Measurements from ENCODE around the gene TXK. TPM values are rescaled to one million over a fixed set of nuclear protein-coding genes. Genes with fewer than 3 reads are reported as not detected.

Gene TXK
- total RNA-seq, 2 donors from 2014 or later: 0.35 to 0.44 TPM

DNA sequence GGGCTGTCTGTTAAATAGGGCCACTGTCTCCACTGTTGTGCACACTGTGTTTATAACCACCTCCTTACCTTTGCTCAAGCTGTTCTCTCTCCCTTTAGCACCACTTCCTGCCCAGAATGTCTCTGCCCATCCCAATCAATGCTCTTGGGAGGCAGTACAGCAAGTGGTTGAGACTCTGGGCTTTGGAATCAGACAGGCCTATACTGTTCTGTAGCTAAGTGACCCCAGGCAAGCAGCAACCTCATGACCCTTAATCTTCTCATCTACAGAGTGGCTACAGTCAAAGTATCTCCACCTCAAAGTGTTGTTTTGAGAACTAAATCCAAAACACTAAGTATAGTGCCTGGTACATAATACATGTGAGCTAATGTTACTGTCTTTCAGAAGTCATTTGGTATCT is 3.8 kb upstream of the TXK start:
- Histone ChIP-seq H3K4me1 (peaks cover 0 to 6% of the 10 kb centered on the region in 2 donors), H3K4me3 (no peak overlapping the region), H3K27ac (no peak overlapping the region), H3K9me3 (no peaks in the 10 kb centered on the region), H3K27me3 (no peaks in the 10 kb centered on the region), H3K36me3 (no peaks in the 10 kb centered on the region)
- DNase-seq (ENCODE audit: low spot score): no peak
- TF ChIP-seq, protein P1, sequence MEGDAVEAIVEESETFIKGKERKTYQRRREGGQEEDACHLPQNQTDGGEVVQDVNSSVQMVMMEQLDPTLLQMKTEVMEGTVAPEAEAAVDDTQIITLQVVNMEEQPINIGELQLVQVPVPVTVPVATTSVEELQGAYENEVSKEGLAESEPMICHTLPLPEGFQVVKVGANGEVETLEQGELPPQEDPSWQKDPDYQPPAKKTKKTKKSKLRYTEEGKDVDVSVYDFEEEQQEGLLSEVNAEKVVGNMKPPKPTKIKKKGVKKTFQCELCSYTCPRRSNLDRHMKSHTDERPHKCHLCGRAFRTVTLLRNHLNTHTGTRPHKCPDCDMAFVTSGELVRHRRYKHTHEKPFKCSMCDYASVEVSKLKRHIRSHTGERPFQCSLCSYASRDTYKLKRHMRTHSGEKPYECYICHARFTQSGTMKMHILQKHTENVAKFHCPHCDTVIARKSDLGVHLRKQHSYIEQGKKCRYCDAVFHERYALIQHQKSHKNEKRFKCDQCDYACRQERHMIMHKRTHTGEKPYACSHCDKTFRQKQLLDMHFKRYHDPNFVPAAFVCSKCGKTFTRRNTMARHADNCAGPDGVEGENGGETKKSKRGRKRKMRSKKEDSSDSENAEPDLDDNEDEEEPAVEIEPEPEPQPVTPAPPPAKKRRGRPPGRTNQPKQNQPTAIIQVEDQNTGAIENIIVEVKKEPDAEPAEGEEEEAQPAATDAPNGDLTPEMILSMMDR (IDR thresholded peaks at IDR 0.05): no peak

DNA sequence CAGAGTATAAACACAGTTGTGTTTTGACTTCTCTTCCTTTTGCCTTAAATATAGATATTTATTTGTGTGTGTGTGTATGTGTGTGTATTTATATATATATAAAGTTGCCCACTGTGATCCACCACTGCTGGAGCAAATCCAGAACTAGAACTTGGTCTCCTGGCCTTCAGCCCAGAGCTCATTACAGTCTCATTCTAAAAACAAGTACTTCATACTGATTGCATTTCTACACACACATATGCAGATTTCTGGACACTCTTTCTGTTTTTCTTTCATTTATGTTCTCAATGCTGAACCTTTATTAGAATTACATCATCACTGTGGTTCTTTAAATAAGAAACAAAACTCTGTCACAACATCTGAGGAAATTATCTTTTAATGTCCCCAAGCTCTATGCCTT is 381 bp downstream of the TXK start:
- Histone ChIP-seq H3K27ac (peak overlapping the region in 1 of 2 donors; percentile 21), H3K27me3 (no peaks in the 10 kb centered on the region), H3K9me3 (no peaks in the 10 kb centered on the region), H3K4me3 (no peak overlapping the region), H3K4me1 (peaks cover 0 to 32% of the 10 kb centered on the region in 2 donors), H3K36me3 (no peaks in the 10 kb centered on the region)
- TF ChIP-seq, protein P1 (IDR thresholded peaks at IDR 0.05): no peak
- no peak for DNase-seq (ENCODE audit: low spot score)

DNA sequence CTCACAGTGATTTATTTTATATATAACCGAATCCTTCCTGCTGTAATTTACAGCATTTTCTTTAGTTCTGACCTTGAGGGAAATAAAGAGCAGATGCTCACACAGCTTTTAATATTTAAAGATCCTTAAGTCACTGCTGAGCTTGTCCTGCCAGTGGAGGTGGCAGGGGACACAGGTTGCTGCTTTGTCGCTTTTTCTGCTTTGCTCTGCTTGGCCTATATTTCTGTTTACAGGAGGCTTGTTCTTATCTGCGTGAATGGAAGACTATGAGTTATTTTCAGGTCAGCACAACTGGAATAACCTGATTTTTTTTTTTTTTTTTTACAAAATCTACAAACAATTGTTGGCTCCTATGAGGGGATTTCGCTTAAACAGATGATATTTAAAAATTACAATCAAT is 2.3 kb downstream of the TXK start:
- DNase-seq (ENCODE audit: low spot score): no peak
- Histone ChIP-seq H3K27ac (peak overlapping the region in 1 of 2 donors; percentile 84), H3K27me3 (no peaks in the 10 kb centered on the region), H3K4me1 (peaks cover 0 to 48% of the 10 kb centered on the region in 2 donors), H3K4me3 (no peak overlapping the region), H3K9me3 (no peaks in the 10 kb centered on the region), H3K36me3 (no peaks in the 10 kb centered on the region)
- TF ChIP-seq, protein P1 (IDR thresholded peaks at IDR 0.05): no peak

- no peaks in the 10 kb centered on the region for H3K9me3 ChIP-seq
- no peaks in the 10 kb centered on the region for H3K36me3 ChIP-seq
- TF ChIP-seq, protein P1 (IDR thresholded peaks at IDR 0.05): no peak
- DNase-seq (ENCODE audit: low spot score): no peak
- H3K4me3 ChIP-seq: no peak overlapping the region
- H3K27ac ChIP-seq: peak overlapping the region; percentile 36 to 84
- H3K27me3 ChIP-seq: no peaks in the 10 kb centered on the region
- H3K4me1 ChIP-seq: peaks cover 0 to 48% of the 10 kb centered on the region in 2 donors
These were observed 4.0 kb downstream of the TXK start for GRCh38 chr4:48130100-48130499.

DNA sequence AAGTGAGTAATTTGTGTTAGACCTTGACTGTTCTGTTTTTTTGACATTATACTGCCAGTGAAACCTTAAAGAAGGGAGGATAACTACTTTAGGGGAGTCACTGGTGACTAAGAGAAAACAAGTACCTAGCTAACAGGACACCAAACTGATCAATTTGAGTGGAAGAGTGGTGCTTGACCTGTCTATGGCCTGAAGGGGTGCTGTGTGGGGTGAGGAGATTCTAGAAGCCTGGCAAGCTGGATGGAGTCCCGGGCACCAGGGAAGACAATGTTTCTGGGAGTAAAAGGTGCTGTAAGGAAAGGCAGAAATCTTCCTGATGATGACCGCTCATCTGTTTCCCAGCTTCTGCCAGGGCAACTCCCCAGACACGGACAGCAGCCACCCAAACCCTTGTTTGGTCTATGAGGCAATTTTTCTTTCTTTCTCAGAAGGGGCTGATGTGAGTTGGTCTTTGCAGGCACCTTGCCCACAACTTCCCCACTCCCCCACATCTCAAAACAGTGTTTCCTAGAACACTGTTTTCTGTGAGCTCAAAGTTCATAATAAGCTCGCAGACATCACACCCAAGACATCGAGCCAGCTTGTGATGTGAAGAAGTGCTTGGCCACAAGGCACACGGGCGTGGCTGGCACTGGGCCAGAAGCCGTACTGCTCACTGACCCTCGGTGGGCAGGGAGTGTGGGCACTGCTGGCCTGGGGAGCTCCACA is 4.6 kb downstream of the TXK start:
- Histone ChIP-seq H3K4me3 (no peak overlapping the region), H3K27me3 (no peaks in the 10 kb centered on the region), H3K4me1 (peaks cover 0 to 48% of the 10 kb centered on the region in 2 donors), H3K9me3 (no peaks in the 10 kb centered on the region), H3K36me3 (no peaks in the 10 kb centered on the region), H3K27ac (peak overlapping the region; percentile 36 to 84)
- TF ChIP-seq, protein P1 (IDR thresholded peaks at IDR 0.05): no peak
- no peak for DNase-seq (ENCODE audit: low spot score)

All from right atrium auricular region (tissue), 2 donors.